EH (cell line): ENCODE results near the gene UBE2G2.

ENCODE experiments used
- DNase-seq: peaks from one replicate; pipeline ENCODE4 v3.0.0-alpha.2; 2015; ENCODE audit warnings: low read depth

The UBE2G2 gene

GRCh38 chr21:44763451-44764318, 37.9 kb downstream of the UBE2G2 start:
- DNase-seq: no peak

- no peak for DNase-seq
Observed at GRCh38 chr21:44763050-44763378, 38.6 kb downstream of the UBE2G2 start.

GRCh38 chr21:44762221-44763049, 39.2 kb downstream of the UBE2G2 start:
- DNase-seq: no peak

GRCh38 chr21:44761747-44762208, 39.8 kb downstream of the UBE2G2 start:
- no peak for DNase-seq

- DNase-seq: no peak
Observed at GRCh38 chr21:44761011-44761729, 40.5 kb downstream of the UBE2G2 start.

- DNase-seq: no peak
Observed at GRCh38 chr21:44760376-44760775, 41.2 kb downstream of the UBE2G2 start.

- DNase-seq: no peak
Observed at GRCh38 chr21:44759628-44760285, 41.9 kb downstream of the UBE2G2 start.

GRCh38 chr21:44758781-44759627, 42.6 kb downstream of the UBE2G2 start:
- DNase-seq: no peak

GRCh38 chr21:44758141-44758561, 43.5 kb downstream of the UBE2G2 start:
- no peak for DNase-seq

GRCh38 chr21:44757731-44758130, 43.9 kb downstream of the UBE2G2 start:
- DNase-seq: no peak

- DNase-seq: no peak
Observed at GRCh38 chr21:44756423-44757185, 45.0 kb downstream of the UBE2G2 start.

- peak; percentile 32 for DNase-seq
Observed at GRCh38 chr21:44755227-44755626, 46.4 kb downstream of the UBE2G2 start.

- no peak for DNase-seq
Observed at GRCh38 chr21:44753357-44753756, 48.3 kb downstream of the UBE2G2 start.

- DNase-seq: no peak
Observed at GRCh38 chr21:44752671-44753235, 48.9 kb downstream of the UBE2G2 start.

GRCh38 chr21:44751799-44752636, 49.6 kb downstream of the UBE2G2 start:
- DNase-seq: no peak

GRCh38 chr21:44751186-44751798, 50.3 kb downstream of the UBE2G2 start:
- DNase-seq: no peak

GRCh38 chr21:44750675-44751025, 51.0 kb downstream of the UBE2G2 start:
- no peak for DNase-seq
